ENCODE measurements around the gene GARRE1.

GARRE1 gene

DNA sequence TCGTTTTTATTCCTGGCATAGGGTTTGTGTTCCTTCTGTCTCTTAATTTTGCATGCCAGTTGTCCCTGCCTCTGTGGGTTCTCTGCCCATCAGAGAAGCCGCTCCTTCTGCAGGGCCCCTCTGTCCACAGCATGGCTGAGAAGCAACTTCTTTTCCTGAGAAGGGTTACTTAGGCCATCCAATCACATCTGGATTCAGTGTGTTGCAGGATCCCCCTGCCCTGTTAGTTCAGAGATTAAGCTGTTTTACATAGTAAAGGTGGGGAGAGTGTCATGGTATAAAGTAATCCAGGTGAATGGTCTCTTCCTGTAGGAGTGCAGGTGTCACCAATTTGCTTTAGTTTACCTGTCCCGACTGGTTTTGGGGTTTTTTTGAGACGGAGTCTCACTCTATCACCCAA is 22.9 kb upstream of the GARRE1 start:
- TF ChIP-seq CTCF (conservative IDR thresholded peaks at IDR 0.05; ENCODE audit: low read depth, low read length) = no peak
- no peak overlapping the region for H3K4me3 ChIP-seq (ENCODE audit: low read length)
- DNase-seq (ENCODE audit: low read depth) = no peak

DNA sequence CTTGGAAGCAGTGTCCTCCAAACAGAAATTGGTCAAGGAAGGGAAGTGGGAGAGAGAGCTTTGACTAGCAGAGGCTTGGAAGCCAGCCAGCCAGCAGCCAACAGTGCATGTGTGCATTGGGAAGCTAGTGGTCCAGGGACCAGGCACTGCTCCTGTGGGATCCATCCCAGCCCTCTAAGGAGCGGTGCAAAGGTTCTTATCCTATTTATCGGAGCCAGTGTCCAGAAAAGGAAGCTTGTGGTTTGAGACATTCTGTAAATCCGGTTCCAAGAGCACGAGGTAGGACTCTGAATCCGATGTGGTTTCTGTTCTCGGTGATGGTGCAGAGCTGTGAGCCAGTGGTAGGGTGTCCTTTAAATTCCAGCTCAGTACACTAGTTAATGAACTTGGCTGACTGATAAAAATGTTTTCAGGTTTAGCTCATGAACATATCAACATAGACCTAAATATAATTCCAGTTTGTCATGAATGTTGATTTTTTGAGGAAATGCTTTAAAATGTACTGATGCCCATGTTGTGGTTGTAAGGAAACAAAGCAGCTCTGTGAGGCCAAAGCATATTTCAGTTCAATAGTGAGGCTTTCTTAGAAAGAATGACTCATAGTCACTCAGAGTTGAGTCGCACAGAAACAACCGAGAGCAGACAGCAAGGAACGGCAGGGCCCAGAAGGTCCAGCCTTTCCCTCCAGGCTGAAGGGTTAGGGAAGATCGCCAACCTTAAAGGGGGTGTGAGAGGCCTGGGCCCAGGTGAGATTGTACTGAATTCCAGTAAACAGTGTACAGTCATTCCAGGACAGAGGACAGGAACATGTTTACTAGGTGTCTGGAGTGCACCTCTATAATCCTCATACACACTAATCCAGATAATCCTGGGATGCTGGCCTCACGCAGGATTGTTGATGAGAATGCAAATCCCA is 21.5 kb upstream of the GARRE1 start:
- no peak for TF ChIP-seq CTCF (conservative IDR thresholded peaks at IDR 0.05; ENCODE audit: low read depth, low read length)
- DNase-seq (ENCODE audit: low read depth) = peak; percentile 91
- peak overlapping the region; percentile 9 for H3K4me3 ChIP-seq (ENCODE audit: low read length)

DNA sequence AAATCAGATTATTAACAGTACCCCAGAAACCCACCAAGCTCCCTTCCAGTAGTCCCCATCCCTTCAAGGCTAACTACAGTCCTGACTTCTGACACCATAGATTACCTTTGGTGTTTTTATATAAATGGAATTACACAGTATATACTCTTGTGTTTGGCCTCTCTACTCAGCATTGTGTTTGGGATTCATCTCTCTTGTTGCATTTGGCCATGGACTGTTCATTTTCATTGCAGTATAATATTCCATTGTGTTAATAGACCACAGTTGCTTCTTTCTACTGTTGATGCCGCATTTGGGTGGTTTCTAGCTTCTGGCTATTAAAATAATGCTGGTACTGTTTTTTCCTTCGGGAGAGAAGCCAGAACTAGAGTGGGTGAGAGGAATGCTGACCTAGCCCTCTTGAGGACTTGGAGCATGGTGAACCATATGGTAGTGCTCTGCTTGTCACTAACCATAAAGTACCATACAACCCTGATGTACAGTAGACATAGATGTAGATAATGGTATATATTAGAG is 18.9 kb upstream of the GARRE1 start:
- no peak for TF ChIP-seq CTCF (conservative IDR thresholded peaks at IDR 0.05; ENCODE audit: low read depth, low read length)

GRCh38 chr19:34236035-34236987 is 18.0 kb upstream of the GARRE1 start:
- DNase-seq (ENCODE audit: low read depth) = no peak
- H3K4me3 ChIP-seq (ENCODE audit: low read length) = no peak overlapping the region
- no peak for TF ChIP-seq CTCF (conservative IDR thresholded peaks at IDR 0.05; ENCODE audit: low read depth, low read length)

More for the DNA sequence above, 18.9 kb upstream of the GARRE1 start:
- no peak overlapping the region for H3K4me3 ChIP-seq (ENCODE audit: low read length)
- DNase-seq (ENCODE audit: low read depth) = no peak

DNA sequence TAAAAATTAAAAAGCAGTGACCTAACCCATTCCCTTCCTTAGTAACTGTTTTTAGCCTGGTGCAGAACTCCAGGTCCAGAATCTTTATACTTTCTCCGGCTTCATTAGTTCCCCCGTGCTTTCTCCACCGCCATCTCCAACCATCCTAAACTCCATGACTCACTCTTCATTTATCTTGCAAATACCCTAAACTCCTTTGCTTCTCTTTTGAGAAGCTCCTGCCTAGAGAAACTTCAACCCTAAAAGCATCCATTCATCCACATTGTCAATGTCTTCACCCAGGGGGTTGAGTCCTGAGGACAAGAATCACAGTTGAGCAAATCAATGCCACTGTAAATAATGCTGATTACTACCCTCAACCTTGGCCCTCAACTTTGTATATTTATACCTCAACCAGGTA is 17.1 kb upstream of the GARRE1 start:
- no peak for TF ChIP-seq CTCF (conservative IDR thresholded peaks at IDR 0.05; ENCODE audit: low read depth, low read length)
- no peak overlapping the region for H3K4me3 ChIP-seq (ENCODE audit: low read length)
- DNase-seq (ENCODE audit: low read depth) = no peak

DNA sequence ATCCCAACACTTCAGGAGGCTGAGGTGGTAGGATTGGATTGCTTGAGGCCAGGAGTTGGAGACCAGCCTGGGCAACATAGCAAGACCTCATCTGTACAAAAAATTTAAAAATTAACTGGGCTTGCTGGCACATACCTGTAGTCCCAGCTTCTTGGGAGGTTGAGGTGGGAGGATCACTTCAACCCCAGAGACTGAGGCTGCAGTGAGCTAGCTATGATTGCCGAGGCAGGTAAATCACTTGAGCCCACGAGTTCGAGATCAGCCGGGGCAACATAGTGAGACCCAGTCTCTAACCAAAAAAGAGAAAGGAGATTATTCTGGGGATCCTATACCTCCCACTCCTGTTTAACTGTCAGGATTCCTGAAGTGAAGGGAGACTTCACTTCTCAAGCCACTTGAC is 16.4 kb upstream of the GARRE1 start:
- DNase-seq (ENCODE audit: low read depth) = no peak
- no peak overlapping the region for H3K4me3 ChIP-seq (ENCODE audit: low read length)
- TF ChIP-seq CTCF (conservative IDR thresholded peaks at IDR 0.05; ENCODE audit: low read depth, low read length) = no peak
